NCI-H1436 treated with DMSO at 0.1 percent for 48 hours (cell line): ENCODE data around the gene AHSG.

Experiments
- DNase-seq: peaks from one replicate; lab custom pipeline; 2025; lab: John Stamatoyannopoulos, UW

AHSG gene

GRCh38 chr3:186592682-186593081 is 20.2 kb upstream of the AHSG start:
- no peak for DNase-seq

- no peak for DNase-seq
These were observed 19.0 kb upstream of the AHSG start for GRCh38 chr3:186593862-186594261.

GRCh38 chr3:186594591-186595113 is 18.2 kb upstream of the AHSG start:
- no peak for DNase-seq

GRCh38 chr3:186596568-186597287 is 16.1 kb upstream of the AHSG start:
- DNase-seq, result no peak

- DNase-seq, result no peak
These were observed 14.6 kb upstream of the AHSG start for GRCh38 chr3:186598108-186598784.

- DNase-seq, result no peak
These were observed 14.1 kb upstream of the AHSG start for GRCh38 chr3:186598794-186599141.

- no peak for DNase-seq
These were observed 13.6 kb upstream of the AHSG start for GRCh38 chr3:186599142-186599784.

GRCh38 chr3:186599785-186600166 is 13.1 kb upstream of the AHSG start:
- DNase-seq, result no peak

- no peak for DNase-seq
These were observed 12.0 kb upstream of the AHSG start for GRCh38 chr3:186600896-186601295.

- DNase-seq, result no peak
These were observed 9.7 kb upstream of the AHSG start for GRCh38 chr3:186603159-186603558.

GRCh38 chr3:186605078-186605477 is 7.8 kb upstream of the AHSG start:
- no peak for DNase-seq

- no peak for DNase-seq
These were observed 7.0 kb upstream of the AHSG start for GRCh38 chr3:186605561-186606545.

GRCh38 chr3:186608624-186609215 is 4.1 kb upstream of the AHSG start:
- DNase-seq, result no peak

- DNase-seq, result no peak
These were observed 3.5 kb upstream of the AHSG start for GRCh38 chr3:186609247-186609868.

GRCh38 chr3:186612065-186612464 is 795 bp upstream of the AHSG start:
- no peak for DNase-seq

- DNase-seq, result no peak
These were observed 891 bp downstream of the AHSG start for GRCh38 chr3:186613637-186614265.

- DNase-seq, result no peak
These were observed 1.4 kb downstream of the AHSG start for GRCh38 chr3:186614266-186614596.

- peak; percentile 66 for DNase-seq
These were observed 2.0 kb downstream of the AHSG start for GRCh38 chr3:186614597-186615483.

- no peak for DNase-seq
These were observed 3.4 kb downstream of the AHSG start for GRCh38 chr3:186616299-186616617.
